CD1c-positive myeloid dendritic cell (primary cell): ENCODE data around the gene CXCR4.
"Not testable (repeated sequence)": the region's sequence is repeated elsewhere in the genome, so short reads cannot be mapped to it uniquely, and the experiment has no call there.

Source experiments
- DNase-seq: peaks from one replicate; pipeline ENCODE4 v3.0.0-alpha.2; 2016; ENCODE audit errors: extremely low spot score

The CXCR4 gene

GRCh38 chr2:136115183-136115761 is 2.7 kb downstream of the CXCR4 start:
- peak; percentile 57 for DNase-seq

DNA sequence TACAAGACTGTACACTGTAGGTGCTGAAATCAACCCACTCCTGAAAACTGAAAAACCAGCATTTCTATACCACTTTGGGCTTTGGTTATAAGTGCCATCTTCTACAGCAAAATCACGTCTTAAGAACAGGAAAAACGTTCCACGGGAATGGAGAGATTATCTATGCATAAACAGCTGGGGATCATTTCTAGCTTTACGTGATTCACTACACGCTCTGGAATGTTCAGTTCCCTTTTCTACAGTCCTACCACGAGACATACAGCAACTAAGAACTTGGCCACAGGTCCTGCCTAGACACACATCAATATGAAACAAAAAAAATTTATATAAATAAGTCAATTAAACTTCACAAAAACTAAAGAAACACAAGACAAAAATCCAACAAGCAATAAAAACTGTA is 3.6 kb downstream of the CXCR4 start:
- peak; percentile 76 for DNase-seq

- peak; percentile 82 for DNase-seq
These were observed 4.6 kb downstream of the CXCR4 start for GRCh38 chr2:136113209-136113971.

- DNase-seq = no peak
These were observed 5.4 kb downstream of the CXCR4 start for GRCh38 chr2:136112317-136113208.

- DNase-seq = peak; percentile 78
These were observed 6.2 kb downstream of the CXCR4 start for GRCh38 chr2:136111711-136112110.

DNA sequence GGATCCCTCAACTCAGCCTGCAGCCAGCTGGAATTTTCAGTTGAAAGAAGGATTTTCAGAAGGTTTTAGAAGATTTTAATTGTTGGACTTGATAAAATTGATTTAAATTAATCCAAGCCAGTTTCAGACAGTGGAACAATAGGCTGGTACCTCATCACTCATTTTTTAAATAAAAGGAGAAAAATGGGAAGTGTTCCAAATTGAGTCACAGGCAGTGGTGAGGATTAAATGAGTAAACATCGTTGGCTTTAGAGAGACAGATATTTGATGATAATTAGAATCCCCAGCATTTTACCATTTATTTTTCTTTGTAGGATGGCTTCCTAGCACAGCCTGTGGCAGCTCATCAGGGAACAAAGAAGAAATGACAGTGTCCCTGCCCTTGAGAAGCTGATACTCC is 7.4 kb downstream of the CXCR4 start:
- DNase-seq = peak; percentile 77

DNA sequence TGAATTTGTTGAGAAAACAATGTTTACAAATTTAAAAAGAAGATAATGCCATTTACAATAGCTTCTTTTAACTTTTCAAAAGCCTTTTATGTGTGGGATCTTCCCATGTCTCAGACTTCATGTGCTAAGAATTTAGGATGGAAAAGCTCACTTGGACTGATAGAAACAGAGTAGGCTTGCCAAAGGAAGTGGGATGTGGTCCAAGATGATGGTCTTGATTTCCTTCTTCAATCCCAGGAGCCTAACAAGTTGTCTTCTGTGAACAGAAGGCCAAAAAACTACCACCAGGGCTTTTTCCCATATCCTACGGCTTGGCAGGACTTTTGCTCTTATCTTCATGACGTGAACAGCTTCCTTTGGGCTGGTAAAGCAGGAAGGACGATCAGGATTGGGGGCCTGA is 9.5 kb downstream of the CXCR4 start:
- DNase-seq = no peak

DNA sequence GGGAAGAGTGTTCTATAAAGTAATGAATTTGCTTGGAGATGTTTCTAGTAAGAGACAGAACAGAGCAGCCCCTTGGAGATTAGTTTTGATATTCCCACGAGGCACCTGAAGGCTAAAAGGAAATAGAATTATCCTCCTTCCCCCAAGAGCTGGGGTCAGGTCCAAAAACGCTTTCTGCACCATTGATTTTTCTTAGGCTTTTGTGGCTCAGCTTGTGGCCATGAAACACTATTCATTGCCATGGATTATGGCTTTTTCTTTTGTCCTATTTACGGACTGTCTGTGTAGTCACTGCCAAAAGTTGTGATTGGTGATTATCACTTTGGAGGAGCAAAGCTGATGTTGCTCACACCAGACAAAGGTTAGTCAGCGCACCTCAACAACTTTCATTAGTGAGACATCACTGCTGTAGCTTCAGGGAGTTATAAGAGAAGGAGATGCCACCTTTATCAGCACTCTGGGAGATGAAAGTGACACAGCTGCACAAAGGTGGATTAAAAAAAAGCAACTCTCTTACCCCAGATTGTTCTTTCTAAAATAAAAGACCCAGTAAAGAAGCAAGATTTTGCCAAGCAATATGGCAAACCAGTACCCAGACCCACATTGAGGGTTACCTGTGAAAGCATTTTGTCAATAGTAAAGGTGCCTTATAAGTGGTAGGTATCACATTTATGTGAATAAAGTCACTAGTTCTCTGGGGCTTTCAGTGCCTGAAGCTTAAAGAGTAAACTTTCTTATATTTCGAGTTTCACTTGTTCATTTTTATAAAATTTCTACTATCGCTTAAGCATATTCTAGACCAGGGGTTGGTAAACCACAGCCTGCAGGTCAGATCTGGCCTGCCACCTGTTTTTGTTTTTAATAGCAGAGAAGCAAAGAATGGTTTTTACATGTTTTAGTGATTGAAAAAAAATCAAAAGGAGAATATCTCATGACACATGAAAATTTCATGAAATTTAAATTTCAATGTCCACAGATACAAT is 10.6 kb downstream of the CXCR4 start:
- DNase-seq = no peak

DNA sequence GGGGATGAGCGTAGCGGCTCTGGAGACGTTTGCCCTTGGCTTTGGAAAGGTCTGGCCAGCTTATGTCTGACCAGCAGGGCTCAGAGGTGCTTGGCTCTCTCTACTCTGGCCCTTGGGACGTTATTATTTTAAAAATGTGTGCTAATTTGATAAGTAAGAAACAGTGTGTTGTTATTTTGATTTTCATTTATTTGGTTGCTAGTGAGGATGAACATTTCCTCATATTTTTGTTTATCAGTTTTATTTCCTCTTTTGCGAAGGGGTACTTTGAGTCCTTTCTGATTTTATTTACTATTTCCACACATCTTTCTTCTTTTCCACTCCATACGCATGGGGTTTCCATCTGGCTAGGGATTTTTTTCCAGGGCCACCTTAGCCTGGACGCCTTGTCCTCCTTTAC is 11.4 kb downstream of the CXCR4 start:
- peak; percentile 52 for DNase-seq

DNA sequence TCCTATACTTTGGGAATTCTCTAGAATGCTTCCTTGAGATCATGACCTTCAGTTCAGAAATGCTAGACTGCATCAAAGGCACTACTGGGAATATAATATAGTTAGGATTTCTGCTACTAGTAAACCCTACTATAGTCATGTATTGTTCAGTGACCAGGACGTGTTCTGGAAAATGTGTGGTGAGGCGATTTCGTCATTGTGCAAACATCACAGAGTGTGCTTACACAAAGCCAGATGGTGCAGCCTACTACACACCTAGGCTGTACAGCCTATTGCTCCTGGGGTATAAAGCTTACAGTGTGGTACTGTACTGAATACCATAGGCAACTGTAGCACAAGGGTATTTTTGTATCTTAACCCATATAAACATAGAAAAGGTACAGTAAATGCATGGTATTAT is 13.0 kb downstream of the CXCR4 start:
- DNase-seq = no peak

DNA sequence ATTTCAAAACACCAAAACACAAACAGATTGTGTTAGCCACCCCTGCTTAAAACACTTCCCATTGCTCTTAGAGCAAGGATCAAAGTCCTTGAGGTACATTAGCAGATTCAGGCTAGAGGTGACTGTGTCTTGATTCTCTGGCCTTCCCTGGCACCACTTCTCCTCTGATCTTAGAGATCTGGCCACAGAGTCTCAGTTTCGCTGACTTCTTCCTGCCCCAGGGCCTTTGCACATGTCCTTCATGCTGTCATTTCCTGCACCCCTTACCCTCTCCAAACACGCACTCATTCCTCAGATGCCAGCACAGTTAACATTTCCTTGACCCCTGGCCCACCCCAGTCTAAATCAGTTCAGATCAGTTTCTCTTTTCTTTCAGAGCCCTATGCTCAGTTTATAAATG is 16.9 kb downstream of the CXCR4 start:
- no peak for DNase-seq

DNA sequence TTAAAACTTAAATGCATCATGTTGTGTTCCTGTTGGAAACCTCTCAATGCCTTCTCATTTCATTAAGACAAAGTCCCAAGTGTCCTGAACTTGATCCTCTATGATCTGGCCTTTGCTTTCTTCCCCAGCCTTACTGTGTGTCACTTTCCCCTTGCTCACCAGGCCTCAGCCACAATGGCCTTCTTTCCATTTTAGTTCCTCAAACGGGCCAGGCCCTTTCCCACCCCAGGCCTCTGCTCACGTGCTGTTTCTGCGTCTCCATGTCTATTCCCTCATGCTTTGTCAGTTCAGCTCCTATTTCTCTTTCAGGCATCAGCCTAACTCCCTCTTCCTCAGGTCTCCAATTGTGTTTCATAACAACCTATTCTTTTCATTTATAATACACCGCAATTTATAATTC is 19.5 kb downstream of the CXCR4 start:
- peak; percentile 57 for DNase-seq

DNA sequence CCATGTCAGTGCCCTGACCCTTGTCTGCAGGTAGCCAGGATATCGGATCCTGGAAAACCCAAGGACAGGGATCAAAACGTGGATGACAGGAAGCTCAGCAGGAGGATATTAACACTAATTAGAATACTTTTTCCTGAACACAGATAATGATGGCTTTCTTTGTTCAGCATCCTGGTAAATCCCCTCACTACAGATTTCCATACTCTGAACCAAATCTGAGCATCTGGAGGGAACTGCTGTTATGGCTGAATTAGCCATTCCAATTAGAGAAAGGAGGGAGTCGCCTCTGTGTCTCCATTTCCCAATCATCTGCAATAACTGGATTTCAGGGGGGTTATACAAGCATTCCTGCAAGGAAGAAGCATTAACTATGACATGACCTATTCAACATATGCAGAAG is 24.4 kb downstream of the CXCR4 start:
- DNase-seq = no peak

GRCh38 chr2:136091899-136092298 is 26.1 kb downstream of the CXCR4 start:
- no peak for DNase-seq

- DNase-seq = not testable (repeated sequence)
These were observed 30.0 kb downstream of the CXCR4 start for GRCh38 chr2:136087901-136088460.

DNA sequence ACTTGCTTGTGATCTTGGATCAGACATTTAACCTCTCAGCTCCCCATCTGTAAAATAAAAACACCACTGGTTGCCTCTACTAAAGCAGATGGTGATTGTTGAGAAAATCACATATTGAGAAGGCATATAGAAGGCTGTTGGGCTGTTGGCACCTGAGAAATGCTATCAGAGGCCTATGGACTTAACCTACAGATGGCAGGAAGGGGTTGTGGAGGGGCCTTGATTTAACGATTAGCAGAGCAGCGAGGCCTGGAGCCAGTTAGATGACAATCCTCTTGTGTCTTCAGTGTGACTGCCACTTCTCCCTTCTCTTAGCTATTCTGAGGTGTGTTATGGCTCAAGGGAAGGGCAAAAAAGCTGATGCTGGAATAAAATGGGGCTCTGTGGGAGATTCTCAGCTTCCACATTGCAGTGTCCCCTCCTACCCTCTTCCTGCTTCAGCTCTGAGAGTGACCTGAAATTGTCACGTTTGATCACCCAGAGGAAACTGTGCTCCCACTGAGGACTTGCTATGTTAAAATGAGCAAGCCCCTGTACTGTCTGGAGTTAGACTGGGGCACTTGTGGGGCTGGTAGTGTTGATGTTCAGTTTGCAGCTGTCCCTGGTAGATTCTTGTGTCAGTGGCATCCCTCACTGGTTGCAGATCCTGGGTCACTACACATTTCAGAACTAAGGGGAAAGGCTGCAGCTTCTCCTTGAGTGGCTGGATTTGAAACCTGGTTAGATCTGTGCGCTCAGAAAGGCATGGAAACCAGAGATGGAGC is 31.5 kb downstream of the CXCR4 start:
- no peak for DNase-seq

DNA sequence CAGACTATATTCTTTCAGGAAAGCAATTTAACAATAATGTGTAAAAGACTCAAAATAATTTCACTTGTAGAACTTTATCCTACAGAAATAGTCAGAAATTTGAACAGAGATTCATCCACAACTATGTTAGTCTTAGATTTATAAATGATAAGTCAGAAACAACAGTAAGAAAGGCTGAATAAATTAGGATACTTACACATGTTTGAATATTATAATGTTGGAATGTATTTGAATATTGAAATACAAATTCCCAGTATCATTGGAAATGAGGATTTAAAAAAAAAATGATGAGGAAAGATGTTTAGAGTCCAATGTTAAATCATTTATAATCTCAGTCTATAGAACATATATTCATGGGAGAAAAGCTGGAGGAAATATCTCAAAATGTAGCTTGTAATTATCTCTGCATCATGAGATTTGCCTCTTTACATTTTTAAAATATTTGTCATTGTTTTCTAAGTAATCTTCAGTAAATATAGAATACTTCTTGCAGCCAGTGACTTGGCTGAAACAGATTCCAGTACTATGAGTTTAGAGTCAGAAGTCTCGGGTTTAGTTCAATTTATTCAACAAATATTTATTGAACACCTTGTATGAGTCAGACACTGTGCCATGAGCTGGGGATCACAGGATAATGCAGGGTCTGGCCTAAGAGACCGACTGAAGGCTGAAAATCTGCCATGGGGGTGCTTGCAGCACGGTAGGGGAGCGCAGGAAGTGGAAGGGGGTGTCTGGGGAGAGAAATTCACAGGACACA is 32.3 kb downstream of the CXCR4 start:
- no peak for DNase-seq

DNA sequence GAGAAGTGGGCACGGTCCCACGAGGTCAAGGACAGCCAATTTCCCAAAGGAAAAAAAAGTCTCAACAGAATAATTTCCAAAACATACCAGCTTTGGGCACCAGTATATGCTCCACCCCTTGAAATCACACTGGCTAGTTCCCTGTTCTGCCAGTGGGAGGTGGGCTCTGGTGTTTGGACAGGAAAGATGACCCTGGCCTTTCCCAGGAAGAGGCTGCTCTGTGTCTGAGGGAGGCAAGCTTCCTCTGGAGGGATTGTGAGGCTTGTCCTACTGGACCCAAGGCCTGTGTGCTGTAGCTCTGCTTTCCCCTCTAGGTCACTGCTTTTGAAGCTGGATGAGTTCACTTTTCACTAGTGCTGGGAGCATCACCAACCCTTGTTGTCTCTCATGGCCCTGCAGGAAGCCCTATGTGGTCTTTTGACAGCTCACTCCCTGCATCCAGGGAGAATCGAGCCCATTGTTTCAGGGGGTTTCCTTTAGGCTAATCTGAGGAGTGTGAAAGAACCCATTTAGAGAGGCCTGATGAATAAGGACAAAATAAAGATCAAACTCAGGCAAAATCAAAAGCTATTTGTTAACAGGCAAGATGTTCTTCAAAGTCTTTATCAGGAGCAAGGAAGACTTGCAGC is 36.3 kb downstream of the CXCR4 start:
- no peak for DNase-seq

- no peak for DNase-seq
These were observed 37.8 kb downstream of the CXCR4 start for GRCh38 chr2:136080114-136080513.
